Measurements from ENCODE around the gene STK10.

Gene STK10

DNA sequence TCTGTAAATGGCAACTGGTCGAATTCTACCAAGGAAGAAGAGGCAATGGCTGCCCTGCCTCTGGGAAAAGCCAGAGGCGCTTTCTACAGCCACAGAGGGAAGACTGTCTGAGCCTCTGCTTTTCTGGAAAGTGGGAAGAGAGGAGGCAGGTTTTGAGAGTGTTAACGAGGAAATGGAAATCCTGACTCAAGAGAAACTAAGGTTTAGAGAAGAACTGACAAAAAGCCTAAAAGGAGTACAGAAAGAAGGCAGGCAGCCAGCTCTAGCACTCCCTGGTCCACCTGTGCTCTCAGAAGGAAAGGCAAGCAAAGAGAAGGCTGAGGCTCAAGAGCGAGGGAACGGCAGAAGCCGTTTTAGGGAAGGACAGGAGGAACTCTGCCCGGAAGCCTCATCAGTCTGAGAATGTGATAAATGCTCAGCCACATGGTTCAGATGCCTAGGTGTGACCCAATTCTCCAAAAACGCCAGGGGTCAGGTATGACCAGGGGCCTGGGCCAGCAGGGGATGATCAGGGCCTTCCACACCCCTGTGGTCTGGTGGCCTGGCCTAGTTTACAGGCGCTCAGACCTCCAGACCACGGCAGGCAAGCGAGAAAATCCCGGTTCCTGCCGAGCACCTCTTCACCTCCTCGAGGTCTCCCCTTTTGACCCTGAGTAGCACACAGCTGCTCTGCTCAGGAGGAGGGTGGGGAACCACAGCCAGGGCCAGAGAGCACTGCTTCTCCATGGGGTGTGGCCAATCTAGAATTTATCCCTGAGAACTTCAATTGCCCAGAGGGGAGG lies 101.6 kb downstream of the STK10 start:
- Histone ChIP-seq H3K9ac (no peak overlapping the region), H3K4me2 (no peak overlapping the region), H3K27ac (no peak overlapping the region), H3K4me1 (ENCODE audit: low read depth, poor library complexity, severe bottlenecking) (peaks cover 17% of the 10 kb centered on the region), H3K79me2 (ENCODE audit: insufficient read depth, low read depth) (no peaks in the 10 kb centered on the region), H2AFZ (ENCODE audit: low read depth) (no peak overlapping the region), H3K27me3 (ENCODE audit: insufficient read depth, low read depth) (no peaks in the 10 kb centered on the region), H3K36me3 (ENCODE audit: insufficient read depth) (no peaks in the 10 kb centered on the region), H3K4me3 (IDR thresholded peaks at IDR 0.05; ENCODE audit: insufficient read depth, low read depth, low read length) (no peak overlapping the region), H4K20me1 (ENCODE audit: insufficient read depth) (no peaks in the 10 kb centered on the region)
- TF ChIP-seq, protein P1, sequence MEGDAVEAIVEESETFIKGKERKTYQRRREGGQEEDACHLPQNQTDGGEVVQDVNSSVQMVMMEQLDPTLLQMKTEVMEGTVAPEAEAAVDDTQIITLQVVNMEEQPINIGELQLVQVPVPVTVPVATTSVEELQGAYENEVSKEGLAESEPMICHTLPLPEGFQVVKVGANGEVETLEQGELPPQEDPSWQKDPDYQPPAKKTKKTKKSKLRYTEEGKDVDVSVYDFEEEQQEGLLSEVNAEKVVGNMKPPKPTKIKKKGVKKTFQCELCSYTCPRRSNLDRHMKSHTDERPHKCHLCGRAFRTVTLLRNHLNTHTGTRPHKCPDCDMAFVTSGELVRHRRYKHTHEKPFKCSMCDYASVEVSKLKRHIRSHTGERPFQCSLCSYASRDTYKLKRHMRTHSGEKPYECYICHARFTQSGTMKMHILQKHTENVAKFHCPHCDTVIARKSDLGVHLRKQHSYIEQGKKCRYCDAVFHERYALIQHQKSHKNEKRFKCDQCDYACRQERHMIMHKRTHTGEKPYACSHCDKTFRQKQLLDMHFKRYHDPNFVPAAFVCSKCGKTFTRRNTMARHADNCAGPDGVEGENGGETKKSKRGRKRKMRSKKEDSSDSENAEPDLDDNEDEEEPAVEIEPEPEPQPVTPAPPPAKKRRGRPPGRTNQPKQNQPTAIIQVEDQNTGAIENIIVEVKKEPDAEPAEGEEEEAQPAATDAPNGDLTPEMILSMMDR (conservative IDR thresholded peaks at IDR 0.05; ENCODE audit: low read depth, low read length): no peak

DNA sequence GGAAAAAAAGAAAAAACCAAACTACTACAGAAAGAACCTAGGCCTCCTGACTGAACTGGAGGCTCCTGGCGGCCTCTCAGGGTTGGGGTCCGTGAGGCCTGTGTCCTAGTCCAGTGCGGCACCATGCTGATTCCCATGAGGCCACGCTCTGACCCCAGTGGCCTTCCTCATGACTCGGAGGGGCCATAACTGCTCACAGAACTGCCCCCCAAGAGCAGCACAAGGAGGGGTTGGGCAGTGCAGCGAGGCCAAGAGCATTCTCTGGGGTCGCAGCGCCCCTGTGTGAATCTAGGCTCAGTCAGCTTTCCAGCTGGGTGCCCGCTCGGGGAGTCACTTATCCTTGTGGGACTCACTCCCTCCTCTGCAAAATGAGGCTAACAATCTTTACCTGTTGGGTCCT lies 102.3 kb downstream of the STK10 start:
- Histone ChIP-seq H3K27me3 (ENCODE audit: insufficient read depth, low read depth) (no peaks in the 10 kb centered on the region), H3K4me3 (IDR thresholded peaks at IDR 0.05; ENCODE audit: insufficient read depth, low read depth, low read length) (no peak overlapping the region), H3K36me3 (ENCODE audit: insufficient read depth) (no peaks in the 10 kb centered on the region), H3K4me1 (ENCODE audit: low read depth, poor library complexity, severe bottlenecking) (peaks cover 17% of the 10 kb centered on the region), H2AFZ (ENCODE audit: low read depth) (no peak overlapping the region), H3K4me2 (no peak overlapping the region), H3K27ac (no peak overlapping the region), H3K9ac (no peak overlapping the region), H3K79me2 (ENCODE audit: insufficient read depth, low read depth) (no peaks in the 10 kb centered on the region), H4K20me1 (ENCODE audit: insufficient read depth) (no peaks in the 10 kb centered on the region)
- TF ChIP-seq, protein P1 (conservative IDR thresholded peaks at IDR 0.05; ENCODE audit: low read depth, low read length): no peak

DNA sequence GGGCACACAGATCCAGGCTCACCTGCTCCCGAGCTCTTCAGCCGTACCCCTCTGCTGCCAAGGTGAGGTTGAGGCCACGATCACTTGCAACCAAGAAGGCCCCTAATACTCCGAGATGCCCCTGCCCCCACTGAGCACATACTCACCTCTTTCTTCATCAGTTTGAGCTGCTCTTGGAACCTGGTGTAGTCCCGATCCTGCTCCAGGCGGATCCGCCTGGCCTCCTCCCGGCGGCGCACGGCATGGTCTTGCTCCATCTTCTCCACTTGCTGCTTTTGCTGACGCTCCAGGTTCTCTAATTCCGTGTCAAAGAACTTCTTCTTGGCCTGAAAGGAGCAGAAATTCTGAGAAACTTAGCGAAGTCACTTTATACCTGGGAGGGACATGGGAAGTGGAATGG lies 105.8 kb downstream of the STK10 start:
- Histone ChIP-seq H3K79me2 (ENCODE audit: insufficient read depth, low read depth) (no peaks in the 10 kb centered on the region), H3K4me3 (IDR thresholded peaks at IDR 0.05; ENCODE audit: insufficient read depth, low read depth, low read length) (no peak overlapping the region), H4K20me1 (ENCODE audit: insufficient read depth) (no peaks in the 10 kb centered on the region)

DNA sequence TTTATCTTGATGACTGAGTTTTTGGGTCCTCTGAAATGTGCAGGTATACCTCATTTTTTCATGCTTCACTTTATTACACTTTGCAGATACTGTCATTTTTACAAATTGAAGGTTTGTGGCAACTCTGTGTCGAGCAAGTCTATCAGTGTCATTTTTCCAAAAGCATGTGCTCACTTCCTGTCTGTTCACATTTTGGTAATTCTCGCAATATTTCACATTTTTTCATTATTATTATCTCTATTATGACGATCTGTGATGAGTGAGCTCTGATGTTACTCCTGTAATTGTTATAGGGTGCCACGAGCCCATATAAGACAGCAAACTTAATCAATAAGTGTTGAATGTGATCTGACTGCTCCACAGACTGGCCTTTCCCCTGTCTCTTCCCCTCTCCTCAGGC lies 108.1 kb downstream of the STK10 start:
- no peak overlapping the region for H3K9ac ChIP-seq
- no peaks in the 10 kb centered on the region for H3K36me3 ChIP-seq (ENCODE audit: insufficient read depth)
- TF ChIP-seq, protein P1 (conservative IDR thresholded peaks at IDR 0.05; ENCODE audit: low read depth, low read length): no peak
- H2AFZ ChIP-seq (ENCODE audit: low read depth): no peak overlapping the region
- H3K27ac ChIP-seq: no peak overlapping the region
- no peaks in the 10 kb centered on the region for H3K4me1 ChIP-seq (ENCODE audit: low read depth, poor library complexity, severe bottlenecking)
- H3K4me2 ChIP-seq: no peak overlapping the region
- H3K27me3 ChIP-seq (ENCODE audit: insufficient read depth, low read depth): no peaks in the 10 kb centered on the region
- no peaks in the 10 kb centered on the region for H4K20me1 ChIP-seq (ENCODE audit: insufficient read depth)
- no peaks in the 10 kb centered on the region for H3K79me2 ChIP-seq (ENCODE audit: insufficient read depth, low read depth)
- no peak overlapping the region for H3K4me3 ChIP-seq (IDR thresholded peaks at IDR 0.05; ENCODE audit: insufficient read depth, low read depth, low read length)

More for the DNA sequence above, 105.8 kb downstream of the STK10 start:
- H3K27me3 ChIP-seq (ENCODE audit: insufficient read depth, low read depth): no peaks in the 10 kb centered on the region
- no peak overlapping the region for H3K9ac ChIP-seq
- H3K36me3 ChIP-seq (ENCODE audit: insufficient read depth): no peaks in the 10 kb centered on the region
- H2AFZ ChIP-seq (ENCODE audit: low read depth): no peak overlapping the region
- peaks cover 15% of the 10 kb centered on the region for H3K4me1 ChIP-seq (ENCODE audit: low read depth, poor library complexity, severe bottlenecking)
- H3K27ac ChIP-seq: no peak overlapping the region
- TF ChIP-seq, protein P1 (conservative IDR thresholded peaks at IDR 0.05; ENCODE audit: low read depth, low read length): no peak
- H3K4me2 ChIP-seq: no peak overlapping the region

Data from KMS-11 (cell line).